ENCODE results near the gene CPNE9. TPM values are rescaled to one million over a fixed set of nuclear protein-coding genes. Genes with fewer than 3 reads are reported as not detected.

Gene CPNE9
- total and polyA plus RNA-seq, 2 of the 13 experiments (the other 11 are each of a cell fraction or from before 2014, with no cell fraction given) = 0.20 TPM; not detected in 1

- TF ChIP-seq TFE3 (CRISPR knock-in tag; IDR thresholded peaks at IDR 0.05) = peak; percentile 65; the same call in 1 of the 2 replicates
- TF ChIP-seq ZNF275 (CRISPR knock-in tag; IDR thresholded peaks at IDR 0.05; ENCODE audit: borderline replicate concordance) = no peak
- no peak for TF ChIP-seq ATF4 (CRISPR knock-in tag; IDR thresholded peaks at IDR 0.05)
- TF ChIP-seq SMARCE1 (IDR thresholded peaks at IDR 0.05; ENCODE audit: borderline replicate concordance) = no peak
- TF ChIP-seq JUN (CRISPR knock-in tag; IDR thresholded peaks at IDR 0.05) = no peak
- no peak for TF ChIP-seq ZNF558 (CRISPR knock-in tag; IDR thresholded peaks at IDR 0.05; ENCODE audit: borderline replicate concordance)
- peak; percentile 34; the same call in 1 of the 2 replicates for TF ChIP-seq RAD21 (CRISPR knock-in tag; IDR thresholded peaks at IDR 0.05)
- TF ChIP-seq SAP130 (CRISPR knock-in tag; IDR thresholded peaks at IDR 0.05; ENCODE audit: low read depth) = peak; percentile 42; the same call in 1 of the 2 replicates
- TF ChIP-seq LRRFIP1 (CRISPR knock-in tag; conservative IDR thresholded peaks at IDR 0.05) = no peak
- TF ChIP-seq NFKB2 (CRISPR knock-in tag; IDR thresholded peaks at IDR 0.05; ENCODE audit: borderline replicate concordance) = no peak
- no peak for TF ChIP-seq ZNF564 (CRISPR knock-in tag; IDR thresholded peaks at IDR 0.05)
- no peak for TF ChIP-seq SNAI1 (CRISPR knock-in tag; IDR thresholded peaks at IDR 0.05; ENCODE audit: borderline replicate concordance)
- TF ChIP-seq POLR2AphosphoS5 (IDR thresholded peaks at IDR 0.05; ENCODE audit: low read depth, low read length) = no peak
- no peak for TF ChIP-seq IKZF1 (IDR thresholded peaks at IDR 0.05)
- TF ChIP-seq ZNF432 (CRISPR knock-in tag; IDR thresholded peaks at IDR 0.05; ENCODE audit: borderline replicate concordance) = no peak
- TF ChIP-seq MIER3 (CRISPR knock-in tag; IDR thresholded peaks at IDR 0.05; ENCODE audit: borderline replicate concordance) = no peak
- no peak for TF ChIP-seq SIN3B (IDR thresholded peaks at IDR 0.05; ENCODE audit: low read length)
- no peak for TF ChIP-seq STAG1 (CRISPR knock-in tag; IDR thresholded peaks at IDR 0.05)
- TF ChIP-seq ZNF256 (CRISPR knock-in tag; conservative IDR thresholded peaks at IDR 0.05) = no peak
- no peak for TF ChIP-seq ZKSCAN1 (IDR thresholded peaks at IDR 0.05; ENCODE audit: low read length)
- TF ChIP-seq ZNF382 (CRISPR knock-in tag; IDR thresholded peaks at IDR 0.05; ENCODE audit: borderline replicate concordance) = no peak
- TF ChIP-seq SKIL (CRISPR knock-in tag; IDR thresholded peaks at IDR 0.05; ENCODE audit: borderline replicate concordance) = no peak
- TF ChIP-seq ZFP36L1 (CRISPR knock-in tag; IDR thresholded peaks at IDR 0.05) = no peak
These were observed 47.2 kb downstream of the CPNE9 start (continued) for GRCh38 chr3:9750556-9751411.

Data from HepG2 (cell line).